Stimulated activated CD8-positive, alpha-beta memory T cell treated with anti-CD3 and anti-CD28 coated beads, Interleukin-4, amount 100 ng/mL, for 1 hour (primary cell): Measurements from ENCODE around the gene TMEM52B.

ENCODE experiments used
- DNase-seq, 2 donors: peaks; one replicate each; pipeline ENCODE4 v3.0.0-alpha.2; 2020; ENCODE audit warnings: low read depth in 2 of 2, low spot score in 1 of 2

TMEM52B gene

GRCh38 chr12:10238526-10238925, 59.7 kb downstream of the TMEM52B start:
- no peak for DNase-seq

DNA sequence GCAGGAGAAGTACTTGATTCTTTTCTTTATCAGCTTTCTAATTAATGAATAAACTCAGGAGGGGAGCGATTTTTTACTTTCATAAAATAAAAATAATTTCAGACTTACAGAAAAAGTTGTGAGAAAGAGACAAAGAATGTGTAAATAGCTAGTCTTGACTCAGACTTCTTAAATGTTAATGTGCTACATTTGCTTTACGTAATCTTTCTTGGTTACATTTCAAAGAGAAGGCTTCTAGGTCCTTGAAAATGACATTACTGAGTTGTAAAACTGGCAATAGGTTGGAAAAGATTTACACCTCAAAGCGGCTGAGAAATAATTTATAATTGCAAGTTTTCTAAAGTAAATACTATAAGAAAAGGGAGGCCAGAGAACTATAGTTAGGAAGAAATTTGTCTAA, 62.5 kb downstream of the TMEM52B start:
- DNase-seq = no peak
